Mesodermal cell (in vitro differentiated cells): ENCODE results near the gene LTF.

Experiments
- H3K27ac ChIP-seq: 2 replicates; pipeline ENCODE4 v1.7.0; 2013; ENCODE audit warnings: mild to moderate bottlenecking, low read depth, low read length, moderate library complexity; ENCODE audit not compliant: severe bottlenecking
- H3K36me3 ChIP-seq: 2 replicates; pipeline ENCODE4 v1.7.1; 2013; ENCODE audit warnings: mild to moderate bottlenecking, low read length, moderate library complexity; ENCODE audit not compliant: control insufficient read depth, insufficient read depth
- H3K4me1 ChIP-seq: one replicate; pipeline ENCODE4 v1.7.1; 2013; ENCODE audit warnings: mild to moderate bottlenecking, low read length; ENCODE audit not compliant: insufficient read depth, control insufficient read depth, poor library complexity, severe bottlenecking
- H3K4me3 ChIP-seq: 2 replicates; pipeline ENCODE4 v1.7.0; 2013; ENCODE audit warnings: low read length, control low read depth, mild to moderate bottlenecking; ENCODE audit not compliant: insufficient read depth, poor library complexity, severe bottlenecking; ENCODE audit errors: extremely low read depth
- H3K9me3 ChIP-seq: 2 replicates; pipeline ENCODE4 v1.7.1; 2013; ENCODE audit warnings: mild to moderate bottlenecking, low read length, moderate library complexity; ENCODE audit not compliant: control insufficient read depth
- WGBS, 2 experiments: methylation state at CpG; one replicate each; pipeline ENCODE4 v1.1.5; 2013; ENCODE audit warnings: missing lambda C conversion rate in 2 of 2; ENCODE audit not compliant: insufficient coverage in 2 of 2; 5-methylcytosine and 5-hydroxymethylcytosine counted together

Gene LTF

GRCh38 chr3:46423588-46423987 lies 41.1 kb downstream of the LTF start:
- no peaks in the 10 kb centered on the region for H3K4me1 ChIP-seq
- WGBS, 2 experiments: no CpG with 5 or more reads among the region's 5 CpGs

GRCh38 chr3:46422617-46423016 lies 42.1 kb downstream of the LTF start:
- Histone ChIP-seq H3K9me3 (no peaks in the 10 kb centered on the region), H3K4me3 (no peak overlapping the region), H3K4me1 (no peaks in the 10 kb centered on the region), H3K27ac (no peak overlapping the region), H3K36me3 (no peaks in the 10 kb centered on the region)
- 90 to 93% methylated on average over 6 of the region's 6 CpGs for WGBS, 2 experiments

More at GRCh38 chr3:46423588-46423987, 41.1 kb downstream of the LTF start:
- Histone ChIP-seq H3K27ac (no peak overlapping the region), H3K4me3 (no peak overlapping the region), H3K9me3 (no peaks in the 10 kb centered on the region), H3K36me3 (no peaks in the 10 kb centered on the region)

GRCh38 chr3:46420931-46421330 lies 43.8 kb downstream of the LTF start:
- WGBS, 2 experiments: 81 to 100% methylated on average over 2 of the region's 2 CpGs
- H3K36me3 ChIP-seq: no peaks in the 10 kb centered on the region
- H3K27ac ChIP-seq: no peak overlapping the region
- H3K9me3 ChIP-seq: no peaks in the 10 kb centered on the region
- H3K4me3 ChIP-seq: no peak overlapping the region
- H3K4me1 ChIP-seq: no peaks in the 10 kb centered on the region

GRCh38 chr3:46419816-46420215 lies 44.9 kb downstream of the LTF start:
- no peak overlapping the region for H3K4me3 ChIP-seq
- H3K4me1 ChIP-seq: no peaks in the 10 kb centered on the region
- H3K27ac ChIP-seq: no peak overlapping the region
- no peaks in the 10 kb centered on the region for H3K9me3 ChIP-seq
- no peaks in the 10 kb centered on the region for H3K36me3 ChIP-seq
- 83 to 97% methylated on average over 4 of the region's 4 CpGs for WGBS, 2 experiments

- Histone ChIP-seq H3K27ac (no peak overlapping the region), H3K9me3 (no peaks in the 10 kb centered on the region), H3K4me3 (no peak overlapping the region), H3K36me3 (no peaks in the 10 kb centered on the region), H3K4me1 (peaks cover 1% of the 10 kb centered on the region)
- 77 to 83% methylated on average over 7 to 8 of the region's 9 CpGs for WGBS, 2 experiments
Measured at GRCh38 chr3:46417841-46418611, 46.7 kb downstream of the LTF start.

GRCh38 chr3:46416811-46417510 lies 47.7 kb downstream of the LTF start:
- WGBS, 2 experiments: 93 to 98% methylated on average over 3 to 6 of the region's 7 CpGs
- H3K27ac ChIP-seq: no peak overlapping the region
- H3K4me1 ChIP-seq: peaks cover 8% of the 10 kb centered on the region
- H3K9me3 ChIP-seq: no peaks in the 10 kb centered on the region
- H3K36me3 ChIP-seq: no peaks in the 10 kb centered on the region
- H3K4me3 ChIP-seq: no peak overlapping the region

- Histone ChIP-seq H3K36me3 (no peaks in the 10 kb centered on the region), H3K9me3 (no peaks in the 10 kb centered on the region), H3K27ac (no peak overlapping the region), H3K4me1 (peaks cover 8% of the 10 kb centered on the region), H3K4me3 (no peak overlapping the region)
- WGBS, 2 experiments: 85 to 96% methylated on average over 7 to 9 of the region's 10 CpGs
Measured at GRCh38 chr3:46416125-46416810, 48.4 kb downstream of the LTF start.

GRCh38 chr3:46414739-46415138 lies 50.0 kb downstream of the LTF start:
- Histone ChIP-seq H3K4me1 (peaks cover 8% of the 10 kb centered on the region), H3K4me3 (no peak overlapping the region), H3K9me3 (no peaks in the 10 kb centered on the region), H3K27ac (no peak overlapping the region), H3K36me3 (no peaks in the 10 kb centered on the region)
- WGBS, 2 experiments: 81 to 83% methylated on average over 2 to 3 of the region's 4 CpGs

- no peak overlapping the region for H3K4me3 ChIP-seq
- peaks cover 8% of the 10 kb centered on the region for H3K4me1 ChIP-seq
- no peak overlapping the region for H3K27ac ChIP-seq
- no peaks in the 10 kb centered on the region for H3K36me3 ChIP-seq
- H3K9me3 ChIP-seq: no peaks in the 10 kb centered on the region
- 86 to 90% methylated on average over 3 of the region's 5 CpGs for WGBS, 2 experiments
Measured at GRCh38 chr3:46413951-46414350, 50.8 kb downstream of the LTF start.

- Histone ChIP-seq H3K9me3 (no peaks in the 10 kb centered on the region), H3K4me3 (no peak overlapping the region), H3K36me3 (no peaks in the 10 kb centered on the region), H3K27ac (no peak overlapping the region), H3K4me1 (peaks cover 9% of the 10 kb centered on the region)
- 100% methylated on average over 1 of the region's 3 CpGs; no CpG with 5 or more reads in 1 of the 2 experiments for WGBS, 2 experiments
Measured at GRCh38 chr3:46412786-46413298, 51.9 kb downstream of the LTF start.
